K562 (cell line): ENCODE data around the gene DCLK2. TPM values are rescaled to one million over a fixed set of nuclear protein-coding genes. Genes with fewer than 3 reads are reported as not detected.

Experiments
- ATAC-seq: fragments of 200-7000 bp; cut with Tn5 transposase; 3 replicates; pipeline ENCODE4 v1.9.1; 2020; ENCODE audit warnings: moderate library complexity
- BruUV-seq: library from RNA; stranded (reverse); fragments of 400-500 nt; replicated peaks from 2 replicates; lab custom pipeline; 2021; lab: Mats Ljungman, UMichigan
- CTCF ChIA-PET: fragments of 300-600 bp; formaldehyde crosslinking; extraction: SDS; loops from one replicate; lab custom pipeline; 2021; ENCODE audit warnings: low intra/inter-chr PET ratio; lab: Yijun Ruan, JAX
- POLR2A ChIA-PET: fragments of 300-600, 350-650 bp; sonication (Branson Sonifier 250); formaldehyde crosslinking; extraction: SDS; loops from one replicate; lab custom pipeline; 2021; ENCODE audit warnings: antibody characterized with exemption, inconsistent platforms; lab: Yijun Ruan, JAX
- DNase-seq, 4 experiments: peaks; one replicate each; pipeline versions ENCODE4 v3.0.0 to v3.0.0-alpha.2; 2011 to 2018; ENCODE audit warnings: low spot score in 3 of 4, mixed read lengths in 3 of 4; ENCODE audit errors: extremely low read depth in 1 of 4
- FAIRE-seq: peaks from 2 replicates; lab custom pipeline; 2011; peaks lifted over from hg19 to GRCh38; lab: Jason Lieb, UNC
- H2AFZ ChIP-seq: 2 replicates; pipeline ENCODE4 v1.6.0; 2011; ENCODE audit warnings: low read depth, low read length, control low read depth, inconsistent platforms
- H3K27ac ChIP-seq: fragments of 200-600 bp; 3 replicates; pipeline ENCODE4 v1.8.0; 2011; ENCODE audit warnings: low read depth, mild to moderate bottlenecking, control low read depth, inconsistent platforms, low read length, moderate library complexity, mixed read lengths; ENCODE audit errors: extremely low read depth
- H3K27me3 ChIP-seq, 2 experiments: fragments of 300-600 bp in 1 of 2; 2 replicates in 1 of 2; 3 replicates in 1 of 2; pipeline versions ENCODE4 v1.6.0 to v1.8.0; 2011; ENCODE audit warnings: inconsistent platforms in 2 of 2, low read length in 2 of 2, mild to moderate bottlenecking in 1 of 2, mixed read lengths in 1 of 2, moderate library complexity in 1 of 2; ENCODE audit not compliant: control insufficient read depth in 2 of 2, insufficient read depth in 2 of 2
- H3K36me3 ChIP-seq: fragments of 300-600 bp; 3 replicates; pipeline ENCODE4 v1.8.0; 2011; ENCODE audit warnings: mild to moderate bottlenecking, low read length, inconsistent platforms; ENCODE audit not compliant: control insufficient read depth, insufficient read depth
- H3K4me1 ChIP-seq, 2 experiments: fragments of 200-600 bp in 1 of 2; replicated peaks in 1 of 2; 2 replicates in 1 of 2; 3 replicates in 1 of 2; pipeline versions ENCODE4 v1.5.1 to v1.8.0; 2011; ENCODE audit warnings: inconsistent platforms in 2 of 2, low read length in 2 of 2, mild to moderate bottlenecking in 1 of 2, mixed read lengths in 1 of 2, moderate library complexity in 1 of 2; ENCODE audit not compliant: control insufficient read depth in 2 of 2, insufficient read depth in 2 of 2
- H3K4me2 ChIP-seq: 2 replicates; pipeline ENCODE4 v1.6.1; 2011; ENCODE audit warnings: low read length, control low read depth, inconsistent platforms, mixed read lengths; ENCODE audit not compliant: insufficient read depth
- H3K4me3 ChIP-seq: fragments of 200-600 bp; sonication (generic), shearing (Covaris generic); 2 replicates; pipeline ENCODE4 v1.5.1; 2016; ENCODE audit warnings: control low read depth, inconsistent platforms
- H3K79me2 ChIP-seq: fragments of 200-600 bp; 3 replicates; pipeline ENCODE4 v1.8.0; 2011; ENCODE audit warnings: low read length, inconsistent platforms; ENCODE audit not compliant: control insufficient read depth, insufficient read depth
- H3K9ac ChIP-seq, 2 experiments: 2 replicates each; pipeline versions ENCODE4 v1.6.0 to v1.6.1; 2011; ENCODE audit warnings: low read depth in 2 of 2, low read length in 2 of 2, control low read depth in 1 of 2, inconsistent platforms in 1 of 2, mild to moderate bottlenecking in 1 of 2, mixed read lengths in 1 of 2; ENCODE audit not compliant: insufficient read depth in 1 of 2
- H3K9me1 ChIP-seq: one replicate; pipeline ENCODE4 v1.6.0; 2011; ENCODE audit warnings: inconsistent platforms, mild to moderate bottlenecking, low read length, moderate library complexity; ENCODE audit not compliant: control insufficient read depth, insufficient read depth
- H3K9me3 ChIP-seq: replicated peaks from 2 replicates; pipeline ENCODE4 v1.5.1; 2011; ENCODE audit warnings: low read depth, low read length, inconsistent platforms; ENCODE audit not compliant: control insufficient read depth, insufficient read depth
- H4K20me1 ChIP-seq: replicated peaks from 2 replicates; pipeline ENCODE4 v1.6.1; 2011; ENCODE audit warnings: low read length, inconsistent platforms, mixed read lengths; ENCODE audit not compliant: control insufficient read depth, insufficient read depth
- BRF1 ChIP-seq: IDR thresholded peaks from 3 replicates; pipeline ENCODE4 v1.6.1; 2011; ENCODE audit warnings: borderline replicate concordance, mild to moderate bottlenecking; ENCODE audit not compliant: insufficient read length; ENCODE audit errors: extremely low read depth
- CSDE1 ChIP-seq, 2 experiments: fragments of 450-650 bp; IDR thresholded peaks; 2 replicates each; pipeline ENCODE4 v1.6.1; 2016; ENCODE audit warnings: mild to moderate bottlenecking in 1 of 2
- ESRRB ChIP-seq: fragments of 250-450 bp; sonication (Bioruptor Pico); IDR thresholded peaks from 2 replicates; pipeline ENCODE4 v1.5.0; 2020; ENCODE audit warnings: mild to moderate bottlenecking, moderate library complexity, borderline replicate concordance
- ETV6 ChIP-seq, 3 experiments: fragments of 150-350 bp in 1 of 3; sonication (generic) in 1 of 3; formaldehyde crosslinking in 1 of 3; IDR thresholded peaks; 2 replicates each; pipeline versions ENCODE4 v1.6.1 to v1.8.0; 2014 to 2022; ENCODE audit warnings: borderline replicate concordance in 2 of 3, low read depth in 2 of 3, antibody characterized with exemption in 1 of 3, low read length in 1 of 3, mild to moderate bottlenecking in 1 of 3, missing genetic modification reagents in 1 of 3
- KDM2B ChIP-seq: fragments of 250-450 bp; sonication (Bioruptor Pico); IDR thresholded peaks from 2 replicates; pipeline ENCODE4 v1.8.0; 2021; ENCODE audit warnings: mild to moderate bottlenecking, moderate library complexity
- KDM4B ChIP-seq, 2 experiments: fragments of 450-650 bp in 1 of 2; sonication (generic) in 1 of 2; IDR thresholded peaks; 2 replicates each; pipeline ENCODE4 v1.6.1; 2016 to 2017; ENCODE audit warnings: borderline replicate concordance in 2 of 2, antibody characterized with exemption in 1 of 2, low read depth in 1 of 2, mild to moderate bottlenecking in 1 of 2
- POLR2A ChIP-seq: fragments of 450-650 bp; conservative IDR thresholded peaks from 2 replicates; pipeline ENCODE4 v1.6.1; 2016
- PTTG1 ChIP-seq: fragments of 450-650 bp; IDR thresholded peaks from 2 replicates; pipeline ENCODE4 v1.6.1; 2016; ENCODE audit warnings: low read depth, mild to moderate bottlenecking, missing genetic modification characterization, missing compliant biosample characterization
- SNIP1 ChIP-seq: fragments of 450-650 bp; IDR thresholded peaks from 2 replicates; pipeline ENCODE4 v1.7.1; 2017; ENCODE audit warnings: low read depth, mild to moderate bottlenecking
- STAG1 ChIP-seq: sonication (generic); formaldehyde crosslinking; IDR thresholded peaks from 2 replicates; pipeline ENCODE4 v1.5.0; 2020; ENCODE audit warnings: missing genetic modification reagents, borderline replicate concordance
- ZBTB12 ChIP-seq: fragments of 250-450 bp; sonication (Bioruptor Pico); IDR thresholded peaks from 2 replicates; pipeline ENCODE4 v1.4.0; 2020
- ZNF23 ChIP-seq: fragments of 250-450 bp; sonication (Bioruptor Pico); IDR thresholded peaks from 2 replicates; pipeline ENCODE4 v1.4.0; 2020; ENCODE audit warnings: mild to moderate bottlenecking
- ZNF561 ChIP-seq: fragments of 450-650 bp; formaldehyde crosslinking; conservative IDR thresholded peaks from 2 replicates; pipeline ENCODE4 v1.4.0; 2020; ENCODE audit warnings: mild to moderate bottlenecking, moderate library complexity
- ZNF75A ChIP-seq: fragments of 450-650 bp; formaldehyde crosslinking; IDR thresholded peaks from 2 replicates; pipeline ENCODE4 v1.4.0; 2020; ENCODE audit warnings: mild to moderate bottlenecking
- WGBS: fragments of 100-300 bp; shearing (Covaris generic); methylation state at CpG from one replicate; pipeline ENCODE4 v1.1.6; 2016; ENCODE audit warnings: low coverage, mixed read lengths; ENCODE audit not compliant: insufficient coverage; ENCODE audit errors: missing lambda C conversion rate; 5-methylcytosine and 5-hydroxymethylcytosine counted together
- in situ Hi-C: fragments of 300-500 bp; cut with MboI; formaldehyde crosslinking; loops from 4 replicates; pipeline ENCODE4 v1.15.0; 2018; ENCODE audit warnings: inconsistent platforms, mixed read lengths
- intact Hi-C: fragments of 100-400 bp; cut with micrococcal nuclease; formaldehyde crosslinking; loops from 2 replicates; pipeline ENCODE4 v1.14.2; 2022
- polyA plus RNA-seq, 8 experiments: library from polyadenylated mRNA; depleted of rRNA in 4 of 8; stranded (reverse) in 5 of 8; unstranded in 3 of 8; fragments of >200 nt; fragmentation: Nextera tagmentation in 2 of 8; fragmentation: Illumina TruSeq in 1 of 8; extraction: Ambion mirVana in 2 of 8; extraction: Trizol in 1 of 8; gene quantifications; 2 replicates each; pipeline versions ENCODE4 v1.2.1 to v1.2.3, GENCODE V29; 2011 to 2014; ENCODE audit warnings: inconsistent platforms in 1 of 8, missing spikeins in 1 of 8
- total RNA-seq, 7 experiments: library from RNA; depleted of rRNA in 6 of 7; stranded (reverse); fragments of >200 nt in 6 of 7; fragmentation: Illumina TruSeq in 2 of 7; extraction: Trizol in 2 of 7; gene quantifications; 2 replicates each; pipeline versions ENCODE4 v1.2.1 to v1.2.3, GENCODE V29; 2011 to 2021; ENCODE audit warnings: low replicate concordance in 1 of 7
- TF ChIP-seq, protein P1 (sequence below): IDR thresholded peaks from 2 replicates; pipeline ENCODE4 v1.6.1; 2014; ENCODE audit warnings: antibody characterized with exemption

Gene DCLK2
- total and polyA plus RNA-seq, 9 of the 15 experiments (the other 6 are each of a cell fraction or from before 2014, with no cell fraction given) = not detected

DNA sequence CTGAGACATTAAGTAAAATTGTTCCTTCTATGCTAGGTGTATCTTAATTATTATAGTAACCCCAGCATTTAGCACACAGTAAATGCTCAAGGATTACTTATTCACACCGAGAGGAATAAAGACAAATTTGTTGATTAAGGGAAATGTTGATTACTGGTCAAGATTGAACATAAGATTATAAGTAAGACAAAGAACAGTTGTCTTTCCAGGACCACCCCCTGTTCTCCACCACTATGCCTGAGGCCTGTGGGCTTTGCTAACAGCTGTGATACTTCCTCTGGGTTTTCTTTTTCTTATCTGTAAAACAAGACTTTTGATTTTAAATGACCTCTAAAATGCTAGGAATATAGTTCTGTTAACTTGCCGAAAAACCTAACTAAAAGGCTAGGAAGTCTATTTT lies 128.0 kb downstream of the DCLK2 start:
- DNase-seq (no peak), FAIRE-seq (no peak), ATAC-seq (no peak)
- 5% methylated on average over 2 of the region's 2 CpGs for whole genome bisulfite sequencing
- ChIA-PET POLR2A (no interaction called here), CTCF (no interaction called here)
- BruUV-seq = no TSS peak
- no peak overlapping the region for H3K27ac ChIP-seq
- peaks cover 0 to 4% of the 10 kb centered on the region in 2 experiments; a peak in 3 of 5 replicates for H3K27me3 ChIP-seq
- H3K4me1 ChIP-seq = no peaks in the 10 kb centered on the region
- in situ Hi-C loops = loop anchor here (25.0 kb wide), 1 partner anchor 219 kb away; no protein-coding TSS in a partner anchor
- no peaks in the 10 kb centered on the region for H3K79me2 ChIP-seq
- intact Hi-C loops = loop anchor here (5.0 kb wide), 1 partner anchor 194 kb away; no protein-coding TSS in a partner anchor
- no peaks in the 10 kb centered on the region for H3K36me3 ChIP-seq
- H3K9me1 ChIP-seq = no peaks in the 10 kb centered on the region
- H2AFZ ChIP-seq = no peak overlapping the region
- no peak overlapping the region for H3K9ac ChIP-seq
- no peaks in the 10 kb centered on the region for H3K9me3 ChIP-seq
- TF ChIP-seq BRF1 = no peak
- no peak for TF ChIP-seq ZBTB12
- TF ChIP-seq ESRRB (CRISPR knock-in tag) = no peak
- TF ChIP-seq, protein P1, sequence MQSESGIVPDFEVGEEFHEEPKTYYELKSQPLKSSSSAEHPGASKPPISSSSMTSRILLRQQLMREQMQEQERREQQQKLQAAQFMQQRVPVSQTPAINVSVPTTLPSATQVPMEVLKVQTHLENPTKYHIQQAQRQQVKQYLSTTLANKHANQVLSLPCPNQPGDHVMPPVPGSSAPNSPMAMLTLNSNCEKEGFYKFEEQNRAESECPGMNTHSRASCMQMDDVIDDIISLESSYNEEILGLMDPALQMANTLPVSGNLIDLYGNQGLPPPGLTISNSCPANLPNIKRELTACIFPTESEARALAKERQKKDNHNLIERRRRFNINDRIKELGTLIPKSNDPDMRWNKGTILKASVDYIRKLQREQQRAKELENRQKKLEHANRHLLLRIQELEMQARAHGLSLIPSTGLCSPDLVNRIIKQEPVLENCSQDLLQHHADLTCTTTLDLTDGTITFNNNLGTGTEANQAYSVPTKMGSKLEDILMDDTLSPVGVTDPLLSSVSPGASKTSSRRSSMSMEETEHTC = no peak
- TF ChIP-seq KDM2B (CRISPR knock-in tag) = no peak
- no peak for TF ChIP-seq ETV6 (IDR thresholded peaks at IDR 0.05; ENCODE audit: borderline replicate concordance in 1 of 2, low read depth in 2 of 2, low read length in 1 of 2)
- TF ChIP-seq ETV6 (CRISPR knock-in tag; IDR thresholded peaks at IDR 0.05; ENCODE audit: borderline replicate concordance) = no peak
- no peak for TF ChIP-seq KDM4B (IDR thresholded peaks at IDR 0.05; ENCODE audit: borderline replicate concordance in 2 of 2, low read depth in 1 of 2)
- no peak for TF ChIP-seq ZNF75A (CRISPR knock-in tag)
- no peak for TF ChIP-seq PTTG1 (tag)
- TF ChIP-seq CSDE1 (IDR thresholded peaks at IDR 0.05) = no peak
- TF ChIP-seq SNIP1 = no peak
- TF ChIP-seq STAG1 (CRISPR knock-in tag) = no peak
- no peak for TF ChIP-seq ZNF561 (CRISPR knock-in tag)
- no peak for TF ChIP-seq ZNF23 (CRISPR knock-in tag)
- TF ChIP-seq POLR2A = no peak
- TF ChIP-seq, all 486 proteins: peak for 0
- Histone ChIP-seq H4K20me1 (no peaks in the 10 kb centered on the region), H3K4me2 (no peak overlapping the region), H3K4me3 (no peak overlapping the region)
